SK-N-SH (cell line): ENCODE data around the gene FAM162B.

Source experiments
- TAF1 ChIP-seq: IDR thresholded peaks from 2 replicates; pipeline ENCODE4 v1.6.1; 2012; ENCODE audit warnings: low read depth, mild to moderate bottlenecking, low read length, moderate library complexity, borderline replicate concordance
- USF1 ChIP-seq: IDR thresholded peaks from 2 replicates; pipeline ENCODE4 v1.4.0; 2012; ENCODE audit warnings: low read depth, borderline replicate concordance
- TF ChIP-seq, protein P1 (sequence below): fragments of 200-600 bp; sonication (generic); IDR thresholded peaks from 2 replicates; pipeline ENCODE4 v1.6.1; 2017; ENCODE audit warnings: antibody characterized with exemption, mild to moderate bottlenecking, moderate library complexity
- TF ChIP-seq, protein P2 (sequence below): IDR thresholded peaks from 2 replicates; pipeline ENCODE4; 2012

DNA sequence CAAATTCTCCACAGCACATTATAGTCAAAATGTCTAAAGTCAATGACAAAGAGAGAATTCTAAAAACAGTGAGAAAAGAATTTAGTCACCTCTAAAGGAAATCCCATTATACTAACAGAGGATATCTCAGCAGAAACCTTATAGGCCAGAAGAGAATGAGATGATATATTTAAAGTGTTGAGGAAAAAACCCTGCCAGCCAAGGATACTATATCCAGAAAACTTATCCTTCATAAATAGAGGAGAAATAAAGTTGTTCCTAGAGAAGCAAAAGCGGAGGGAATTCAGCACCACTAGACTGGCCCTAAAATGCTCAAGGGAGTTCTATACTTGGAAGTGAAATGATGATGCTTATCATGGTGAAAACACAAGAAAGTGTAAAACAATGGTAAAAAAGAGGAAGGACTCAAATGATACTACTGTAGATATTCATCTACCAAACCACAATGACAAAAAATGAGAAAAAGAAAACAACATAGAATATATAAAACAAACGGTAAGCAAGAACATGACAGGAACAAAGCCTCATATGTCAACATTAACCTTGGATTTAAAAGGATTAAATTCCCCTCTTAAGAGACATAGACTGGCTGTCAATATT, 46.6 kb upstream of the FAM162B start:
- TF ChIP-seq TAF1 (no peak), USF1 (no peak)
- TF ChIP-seq, protein P1, sequence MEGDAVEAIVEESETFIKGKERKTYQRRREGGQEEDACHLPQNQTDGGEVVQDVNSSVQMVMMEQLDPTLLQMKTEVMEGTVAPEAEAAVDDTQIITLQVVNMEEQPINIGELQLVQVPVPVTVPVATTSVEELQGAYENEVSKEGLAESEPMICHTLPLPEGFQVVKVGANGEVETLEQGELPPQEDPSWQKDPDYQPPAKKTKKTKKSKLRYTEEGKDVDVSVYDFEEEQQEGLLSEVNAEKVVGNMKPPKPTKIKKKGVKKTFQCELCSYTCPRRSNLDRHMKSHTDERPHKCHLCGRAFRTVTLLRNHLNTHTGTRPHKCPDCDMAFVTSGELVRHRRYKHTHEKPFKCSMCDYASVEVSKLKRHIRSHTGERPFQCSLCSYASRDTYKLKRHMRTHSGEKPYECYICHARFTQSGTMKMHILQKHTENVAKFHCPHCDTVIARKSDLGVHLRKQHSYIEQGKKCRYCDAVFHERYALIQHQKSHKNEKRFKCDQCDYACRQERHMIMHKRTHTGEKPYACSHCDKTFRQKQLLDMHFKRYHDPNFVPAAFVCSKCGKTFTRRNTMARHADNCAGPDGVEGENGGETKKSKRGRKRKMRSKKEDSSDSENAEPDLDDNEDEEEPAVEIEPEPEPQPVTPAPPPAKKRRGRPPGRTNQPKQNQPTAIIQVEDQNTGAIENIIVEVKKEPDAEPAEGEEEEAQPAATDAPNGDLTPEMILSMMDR, result no peak
- TF ChIP-seq, protein P2, sequence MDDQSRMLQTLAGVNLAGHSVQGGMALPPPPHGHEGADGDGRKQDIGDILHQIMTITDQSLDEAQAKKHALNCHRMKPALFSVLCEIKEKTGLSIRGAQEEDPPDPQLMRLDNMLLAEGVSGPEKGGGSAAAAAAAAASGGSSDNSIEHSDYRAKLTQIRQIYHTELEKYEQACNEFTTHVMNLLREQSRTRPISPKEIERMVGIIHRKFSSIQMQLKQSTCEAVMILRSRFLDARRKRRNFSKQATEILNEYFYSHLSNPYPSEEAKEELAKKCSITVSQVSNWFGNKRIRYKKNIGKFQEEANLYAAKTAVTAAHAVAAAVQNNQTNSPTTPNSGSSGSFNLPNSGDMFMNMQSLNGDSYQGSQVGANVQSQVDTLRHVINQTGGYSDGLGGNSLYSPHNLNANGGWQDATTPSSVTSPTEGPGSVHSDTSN, result no peak
